GM04503 (cell line): ENCODE data around the gene GTF3C1.
"Not testable (repeated sequence)": the region's sequence is repeated elsewhere in the genome, so short reads cannot be mapped to it uniquely, and the experiment has no call there.

Experiments
- DNase-seq: peaks from one replicate; pipeline ENCODE4 v3.0.0-alpha.2; 2012; ENCODE audit warnings: low read depth

Gene GTF3C1

DNA sequence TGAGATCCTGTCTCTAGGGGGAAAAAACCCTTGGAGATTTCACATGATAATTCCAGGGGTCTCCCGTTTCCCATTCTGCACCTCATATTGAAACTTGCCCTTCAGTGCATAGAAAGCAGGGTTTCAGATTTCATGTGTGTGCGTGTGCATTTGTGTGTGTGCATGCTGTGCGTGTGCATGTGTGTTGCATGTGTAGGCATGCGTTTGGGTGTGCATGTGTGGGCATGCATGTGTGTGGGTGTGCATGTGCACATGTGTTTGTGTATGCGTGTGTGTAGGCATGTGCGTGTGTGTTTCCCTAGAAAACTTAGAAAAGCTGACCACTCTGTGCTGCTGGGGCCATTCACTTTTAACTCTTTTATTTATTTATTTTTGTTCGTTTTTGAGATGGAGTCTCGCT lies 107.7 kb downstream of the GTF3C1 start:
- DNase-seq: no peak

DNA sequence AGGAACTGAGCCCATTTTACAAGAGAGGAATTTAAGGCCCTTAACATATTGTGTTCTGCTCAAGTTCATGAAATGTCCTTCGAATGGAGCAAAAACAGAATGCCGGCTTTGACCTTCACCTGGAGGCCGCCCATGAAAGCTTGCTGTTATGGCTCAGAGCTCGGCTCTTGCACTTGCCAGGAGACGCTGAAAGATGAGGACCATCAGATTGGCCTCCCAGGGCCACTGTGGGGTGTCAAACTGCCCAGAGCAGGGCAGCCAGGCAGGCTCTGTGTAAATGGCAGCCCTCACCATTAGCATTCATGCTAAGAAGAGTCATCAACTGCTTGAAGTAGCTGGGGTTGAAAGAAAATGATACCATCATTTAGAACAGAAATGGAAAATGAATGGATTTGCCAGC lies 108.4 kb downstream of the GTF3C1 start:
- DNase-seq: no peak

DNA sequence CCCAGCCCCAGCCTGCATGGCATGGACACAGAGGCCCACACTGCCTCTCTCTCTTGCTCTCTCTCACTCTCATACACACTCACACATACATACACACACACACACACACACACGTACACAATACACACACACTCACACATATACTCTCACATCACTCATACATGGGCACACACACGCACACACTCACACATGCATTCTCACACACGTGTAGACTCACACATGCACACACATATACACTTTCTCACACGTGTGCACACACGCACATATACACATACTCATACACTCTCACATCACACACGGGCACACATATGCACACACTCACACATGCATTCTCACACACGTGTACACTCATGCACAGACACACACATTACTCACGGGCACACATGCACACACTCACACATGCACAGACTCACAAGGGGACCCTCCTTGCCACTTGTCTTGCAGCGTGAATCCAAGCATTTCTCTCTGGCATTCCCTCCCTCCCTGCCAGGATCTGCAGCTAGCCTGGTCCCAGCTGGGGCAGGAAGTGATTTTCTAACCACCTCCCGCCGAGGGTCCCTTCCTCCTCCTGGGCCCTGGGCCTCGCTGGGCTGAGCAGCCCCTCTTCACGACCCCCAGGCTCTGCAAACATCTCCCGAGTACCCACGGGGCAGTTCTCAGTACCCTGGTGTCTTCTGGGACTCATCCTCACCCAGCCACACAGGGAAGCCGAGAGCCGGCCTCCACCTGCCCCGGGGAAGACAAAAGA lies 110.3 kb downstream of the GTF3C1 start:
- no peak for DNase-seq

DNA sequence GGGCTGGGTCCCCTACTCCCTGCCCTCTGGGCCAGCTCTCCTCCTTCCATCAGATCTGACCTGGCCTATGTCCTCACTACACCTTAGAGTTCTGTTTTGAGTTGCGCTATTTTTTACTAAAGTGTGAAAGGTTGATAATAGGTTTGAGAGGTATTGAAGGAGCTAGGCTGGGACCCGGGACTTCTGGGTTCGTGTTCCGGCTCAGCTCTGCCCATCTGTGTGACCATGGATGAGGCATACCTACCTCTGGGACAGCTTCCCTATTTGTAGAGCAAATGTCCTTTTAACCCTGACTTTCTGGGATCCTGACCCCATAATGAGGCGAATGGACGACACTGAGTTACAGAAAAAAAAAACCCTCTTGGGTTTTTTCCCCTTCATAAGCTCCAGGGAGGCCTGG lies 111.8 kb downstream of the GTF3C1 start:
- no peak for DNase-seq

DNA sequence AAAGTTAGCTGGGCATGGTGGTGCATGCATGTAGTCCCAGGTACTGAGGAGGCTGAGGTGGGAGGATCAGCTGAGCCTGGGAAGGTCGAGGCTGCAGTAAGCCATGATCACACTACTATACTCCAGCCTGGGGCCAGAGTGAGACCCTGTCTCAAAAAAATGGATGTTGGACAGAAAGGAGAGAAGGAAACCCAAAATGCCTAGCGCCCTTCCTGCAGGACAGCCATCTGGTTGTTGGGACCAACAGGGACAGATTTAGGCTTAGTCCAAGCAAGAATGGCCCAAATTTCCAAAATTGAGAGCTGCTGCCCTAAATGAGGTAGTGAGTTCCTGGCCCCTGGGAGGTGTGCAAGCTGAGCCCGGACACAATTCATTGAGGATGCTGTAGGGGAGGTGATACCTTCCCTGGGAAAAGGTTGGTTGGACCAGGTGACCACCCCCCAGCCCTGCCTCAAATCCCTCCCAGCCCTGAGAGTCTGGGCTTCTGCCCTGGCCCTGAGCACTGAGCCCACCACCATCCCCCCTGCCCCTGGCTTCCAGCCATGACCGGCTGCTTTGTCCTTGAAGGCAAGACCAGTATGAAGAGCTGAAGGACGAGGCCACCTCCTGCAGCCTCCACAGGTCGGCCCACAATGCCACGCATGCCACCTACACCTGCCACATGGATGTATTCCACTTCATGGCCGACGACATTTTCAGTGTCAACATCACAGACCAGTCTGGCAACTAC lies 112.6 kb downstream of the GTF3C1 start:
- DNase-seq: no peak

DNA sequence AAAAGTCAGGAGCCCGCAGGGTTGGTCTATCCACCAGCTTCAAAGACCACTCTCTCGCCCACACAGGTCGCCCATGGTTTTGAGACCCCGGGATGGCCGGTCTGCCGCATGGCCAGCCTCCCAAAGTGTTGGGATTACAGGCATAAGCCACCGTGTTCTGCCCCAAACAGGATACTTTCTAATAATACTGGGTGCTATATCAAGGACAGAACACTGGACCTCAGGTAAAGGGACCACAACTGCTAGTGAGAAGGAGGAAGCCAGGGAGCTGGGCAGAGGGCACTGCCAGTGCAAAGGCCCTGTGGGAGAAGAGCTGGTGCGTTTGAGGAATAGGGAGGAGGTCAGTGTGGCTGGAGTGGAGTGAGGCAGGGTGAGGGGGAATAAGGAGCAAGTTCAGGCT lies 113.6 kb downstream of the GTF3C1 start:
- DNase-seq: no peak

DNA sequence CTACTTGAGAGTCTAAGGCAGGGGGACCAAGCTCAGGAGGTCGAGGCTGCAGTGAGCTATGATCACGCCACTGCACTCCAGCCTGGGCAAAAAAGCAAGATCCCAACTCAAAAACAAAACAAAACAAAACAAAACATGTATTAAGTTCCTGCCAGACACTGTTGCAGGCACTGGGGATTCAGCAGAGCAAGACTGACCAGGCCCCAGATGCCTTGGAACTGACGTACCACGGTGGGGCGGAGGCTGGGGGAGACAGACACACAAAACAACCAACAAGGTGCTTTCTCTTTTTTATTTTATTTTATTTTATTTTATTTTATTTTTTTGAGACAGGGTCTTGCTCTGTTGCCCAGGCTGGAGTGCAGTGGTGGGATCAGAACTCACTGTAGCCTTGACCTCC lies 114.6 kb downstream of the GTF3C1 start:
- not testable (repeated sequence) for DNase-seq

DNA sequence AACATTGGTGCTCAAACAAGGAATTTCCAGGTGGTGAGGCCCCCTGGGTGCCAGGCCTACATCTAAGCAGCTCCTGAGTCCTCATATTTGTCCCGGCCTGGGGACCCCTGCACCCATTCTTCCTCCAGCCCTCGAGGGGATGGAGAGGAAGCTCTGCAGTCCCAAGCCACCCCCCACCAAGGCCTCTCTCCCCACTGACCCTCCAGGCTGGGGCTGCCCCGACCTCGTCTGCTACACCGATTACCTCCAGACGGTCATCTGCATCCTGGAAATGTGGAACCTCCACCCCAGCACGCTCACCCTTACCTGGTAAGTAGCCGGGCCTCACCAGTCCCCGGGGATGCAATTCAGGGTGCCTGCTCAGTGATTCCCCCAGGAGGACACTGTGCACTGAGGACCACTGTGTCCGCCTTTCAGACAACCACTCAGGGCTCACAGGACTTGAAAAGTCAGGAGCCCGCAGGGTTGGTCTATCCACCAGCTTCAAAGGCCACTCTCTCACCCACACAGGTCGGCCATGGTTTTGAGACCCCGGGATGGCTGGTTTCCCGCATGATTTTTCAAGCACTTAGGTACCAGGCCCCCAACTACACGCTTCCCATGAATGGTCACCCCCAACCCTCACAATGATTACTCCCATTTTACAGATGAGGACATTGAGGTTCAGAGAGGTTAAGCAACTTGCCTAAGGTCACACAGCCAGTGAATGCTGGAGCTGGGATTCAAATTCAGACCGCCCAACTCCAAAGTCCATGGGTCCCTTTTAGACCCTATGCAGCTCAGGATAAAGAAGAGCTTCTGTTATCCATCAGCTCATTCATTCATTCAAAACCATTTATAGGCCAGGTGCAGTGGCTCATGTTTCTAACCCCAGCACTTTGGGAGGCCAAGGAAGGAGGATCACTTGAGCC lies 115.3 kb downstream of the GTF3C1 start:
- DNase-seq: no peak

DNA sequence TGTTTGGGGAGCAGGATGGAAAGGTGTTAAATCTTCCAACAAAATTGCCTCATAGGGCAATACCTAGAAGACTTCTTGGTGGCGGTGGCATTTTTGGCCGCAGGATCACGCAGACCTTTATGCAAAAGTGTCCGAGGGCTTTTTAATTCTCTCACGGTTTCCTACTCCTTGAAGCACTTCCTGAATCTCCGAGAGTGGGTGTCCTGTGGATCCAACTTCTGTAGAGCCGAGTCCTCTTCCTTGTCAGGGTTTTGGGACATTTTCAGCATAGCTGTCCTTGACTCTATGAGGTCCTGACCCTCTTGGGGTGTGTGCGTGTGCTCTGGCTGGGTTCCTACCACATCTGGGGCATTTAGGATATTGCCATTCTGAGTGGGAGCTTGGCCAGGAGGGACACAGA lies 116.1 kb downstream of the GTF3C1 start:
- no peak for DNase-seq

DNA sequence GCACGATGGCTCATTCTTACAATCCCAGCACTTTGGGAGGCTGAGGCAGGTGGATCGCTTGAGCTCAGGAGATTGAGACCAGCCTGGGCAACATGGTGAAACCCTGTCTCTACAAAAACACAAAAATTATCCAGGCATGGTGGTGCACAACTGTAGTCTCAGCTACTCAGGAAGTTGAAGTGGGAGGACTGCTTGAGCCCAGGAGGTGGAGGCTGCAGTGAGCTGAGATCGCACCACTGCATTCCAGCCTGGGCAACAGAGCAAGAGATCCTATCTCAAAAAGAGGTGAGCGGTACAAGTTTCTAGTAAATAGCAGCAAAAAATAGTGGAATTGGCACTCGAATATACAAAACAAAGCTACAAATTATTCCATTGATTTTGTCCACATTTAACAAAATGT lies 116.5 kb downstream of the GTF3C1 start:
- not testable (repeated sequence) for DNase-seq

DNA sequence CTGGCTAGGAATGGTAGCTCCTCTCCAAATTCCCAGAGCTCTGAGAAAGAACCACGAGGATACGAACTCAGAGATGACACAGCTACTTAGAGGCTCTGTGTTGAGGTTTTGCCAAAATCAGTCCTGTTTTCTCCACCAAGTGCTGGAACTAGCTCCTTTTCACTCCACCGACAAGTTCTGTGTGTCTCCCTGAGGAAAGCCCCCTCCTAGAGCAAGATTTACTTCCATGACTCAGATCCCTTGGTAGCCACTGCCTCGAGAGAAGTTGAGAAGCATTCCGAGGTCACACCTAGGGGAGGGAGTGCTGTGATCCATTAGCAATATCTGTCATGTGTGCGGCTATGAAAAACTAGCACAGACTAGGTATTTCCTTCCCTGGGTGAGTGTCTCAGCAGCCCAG lies 117.2 kb downstream of the GTF3C1 start:
- peak; percentile 52 for DNase-seq

DNA sequence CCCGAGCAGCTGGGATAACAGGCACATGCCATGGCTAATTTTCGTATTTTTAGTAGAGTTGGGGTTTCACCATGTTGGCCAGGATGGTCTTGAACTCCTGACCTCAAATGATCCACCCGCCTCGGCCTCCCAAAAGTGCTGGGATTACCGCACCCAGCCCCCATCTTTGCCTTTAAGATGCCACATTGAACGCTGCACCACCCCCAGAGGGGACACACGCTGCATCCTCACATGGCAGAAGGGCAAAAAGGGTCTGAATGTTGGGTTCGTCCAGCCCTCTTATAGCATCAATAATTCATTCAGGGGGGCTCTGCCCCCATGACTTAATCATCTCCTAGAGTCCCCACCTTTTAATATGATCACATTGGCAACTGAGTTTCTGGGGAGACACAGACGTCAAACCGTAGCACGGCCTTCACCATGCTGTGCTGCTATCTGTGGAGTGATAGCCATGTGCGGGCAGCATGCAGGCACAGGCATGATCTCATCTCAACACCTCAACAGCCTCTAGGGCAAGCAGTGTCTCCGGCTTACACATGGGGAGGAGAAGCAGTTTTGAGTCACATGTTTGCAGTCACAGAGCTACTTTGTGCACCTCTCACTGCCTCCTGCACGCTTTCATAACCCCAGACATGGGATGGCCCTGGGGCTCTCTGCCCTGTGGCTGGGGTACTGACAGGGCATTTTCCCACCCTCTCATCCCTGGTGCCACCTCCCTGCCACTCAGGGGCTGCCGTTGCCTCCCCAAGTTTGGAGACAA lies 117.8 kb downstream of the GTF3C1 start:
- DNase-seq: no peak

DNA sequence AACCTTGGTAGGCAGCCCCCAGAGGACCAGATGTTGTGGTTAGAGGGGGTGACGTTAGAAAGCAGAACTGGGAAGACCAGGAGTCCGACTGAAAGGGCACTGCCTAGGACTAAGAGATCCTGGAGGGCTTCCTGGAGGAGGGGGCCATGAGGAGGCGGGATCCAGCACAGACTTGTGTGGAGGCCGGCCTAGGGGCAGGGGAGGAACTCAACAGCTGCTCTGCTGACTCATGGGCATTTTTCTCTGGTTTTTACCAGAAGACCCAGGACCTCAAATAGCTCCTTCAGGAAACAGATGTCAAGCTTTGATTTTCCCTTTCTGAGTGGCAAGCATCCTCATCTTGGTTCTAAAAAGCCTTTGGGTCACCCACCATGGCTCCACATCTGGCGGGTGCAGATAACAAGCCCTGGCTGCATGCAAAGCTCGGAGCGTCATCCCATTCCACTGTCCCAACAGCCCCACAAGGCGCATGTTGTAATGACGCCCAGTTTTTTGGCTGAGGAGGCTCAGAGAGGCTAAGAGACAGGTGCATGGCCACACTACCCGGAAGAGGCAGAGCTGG lies 118.7 kb downstream of the GTF3C1 start:
- DNase-seq: no peak

DNA sequence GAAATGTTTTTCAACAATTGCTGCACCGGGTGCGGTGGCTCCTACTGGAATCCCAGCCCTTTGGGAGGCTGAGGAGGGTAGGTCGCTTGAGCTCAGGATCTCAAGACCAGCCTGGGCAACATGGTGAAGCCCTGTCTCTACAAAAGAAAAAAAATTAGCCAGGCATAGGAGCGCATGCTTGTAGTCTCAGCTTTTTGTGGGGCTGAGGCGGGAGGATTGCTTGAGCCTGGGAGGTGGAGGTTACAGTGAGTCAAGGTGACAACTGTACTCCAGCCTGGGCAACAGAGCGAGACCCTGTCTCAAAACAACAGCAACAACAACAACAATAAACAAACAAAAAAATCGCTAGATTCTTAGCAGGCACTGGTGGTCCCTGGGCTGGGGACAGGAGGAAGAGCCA lies 119.2 kb downstream of the GTF3C1 start:
- no peak for DNase-seq

DNA sequence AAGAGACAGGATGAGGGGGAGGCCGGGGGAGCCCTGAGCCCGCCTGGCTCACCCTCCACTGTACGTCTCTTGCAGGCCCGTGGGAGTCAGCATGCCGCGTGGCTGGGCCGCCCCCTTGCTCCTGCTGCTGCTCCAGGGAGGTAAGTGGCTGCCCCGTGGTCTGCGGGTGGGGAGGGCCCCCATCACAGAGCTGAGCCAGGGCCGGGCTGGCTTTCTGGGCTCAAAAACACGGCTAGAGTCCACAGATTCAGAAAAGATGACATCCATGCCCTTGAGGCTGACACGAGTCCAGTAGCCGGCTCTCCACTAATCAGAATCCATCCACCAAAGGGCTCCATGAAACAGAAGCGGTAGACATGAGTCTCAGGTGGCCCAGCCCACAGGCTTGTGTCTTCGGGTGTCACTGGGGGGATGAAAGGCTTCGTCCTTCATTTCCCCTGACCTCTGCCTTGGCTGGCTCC lies 119.7 kb downstream of the GTF3C1 start:
- DNase-seq: no peak

DNA sequence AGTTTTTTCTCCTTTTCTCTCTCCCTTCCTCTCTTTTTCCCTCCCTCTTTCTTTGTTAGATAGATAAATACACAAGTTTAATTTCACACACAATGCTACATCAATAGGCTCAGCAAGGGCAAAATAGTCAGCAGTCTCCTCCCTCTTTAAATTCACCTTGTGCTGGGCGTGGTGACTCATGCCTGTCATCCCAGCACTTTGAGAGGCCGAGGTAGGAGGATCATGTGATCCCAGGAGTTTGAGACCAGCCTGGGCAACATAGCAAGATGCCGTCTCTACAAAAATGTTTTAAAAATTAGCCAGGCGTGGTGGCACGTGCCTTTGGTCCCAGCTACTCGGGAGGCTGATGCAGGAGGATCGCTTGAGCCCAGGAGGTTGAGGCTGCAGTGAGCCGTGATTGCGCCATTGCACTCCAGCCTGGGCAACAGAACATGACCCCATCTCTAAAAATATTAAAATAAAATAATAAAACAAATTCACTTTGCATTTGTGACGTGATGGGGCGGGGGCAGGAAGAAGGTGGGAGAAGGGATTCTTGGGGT lies 120.3 kb downstream of the GTF3C1 start:
- DNase-seq: no peak

DNA sequence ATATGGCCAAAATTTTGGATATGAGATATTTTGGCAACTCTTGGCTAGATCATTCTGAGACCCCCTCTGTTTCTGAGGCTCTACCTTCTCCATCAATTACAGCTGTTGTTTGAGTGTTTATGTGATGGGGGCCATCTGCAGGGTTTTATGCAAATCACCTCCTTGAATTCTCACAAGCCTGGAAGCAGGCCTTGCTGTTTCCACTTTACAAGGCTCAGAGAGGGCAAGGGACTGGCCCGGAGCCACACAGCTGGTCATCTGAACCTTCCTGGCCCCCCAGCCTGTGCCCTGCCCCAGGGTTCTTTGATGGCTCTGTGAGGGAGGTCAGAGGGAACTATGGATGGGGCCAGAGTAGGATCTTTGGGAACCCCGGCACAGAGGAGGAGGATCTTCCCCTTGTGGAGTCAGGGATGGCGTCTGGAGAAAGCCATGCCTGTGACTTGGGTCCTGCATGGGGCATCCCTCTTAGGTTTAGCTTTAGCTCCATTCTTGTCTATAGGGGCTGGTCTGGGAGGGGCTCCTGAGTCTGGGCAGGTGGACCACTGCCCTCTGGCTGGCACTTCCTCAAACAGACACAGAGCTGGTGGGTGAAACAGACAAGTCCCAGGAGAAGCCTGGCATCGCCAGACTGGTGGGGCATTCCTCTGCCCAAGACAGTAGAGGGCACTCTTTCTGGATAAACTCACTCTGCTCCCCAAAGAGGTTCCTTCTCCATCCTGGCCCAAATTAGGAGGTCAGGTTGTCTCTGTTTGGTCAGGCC lies 121.5 kb downstream of the GTF3C1 start:
- DNase-seq: no peak

DNA sequence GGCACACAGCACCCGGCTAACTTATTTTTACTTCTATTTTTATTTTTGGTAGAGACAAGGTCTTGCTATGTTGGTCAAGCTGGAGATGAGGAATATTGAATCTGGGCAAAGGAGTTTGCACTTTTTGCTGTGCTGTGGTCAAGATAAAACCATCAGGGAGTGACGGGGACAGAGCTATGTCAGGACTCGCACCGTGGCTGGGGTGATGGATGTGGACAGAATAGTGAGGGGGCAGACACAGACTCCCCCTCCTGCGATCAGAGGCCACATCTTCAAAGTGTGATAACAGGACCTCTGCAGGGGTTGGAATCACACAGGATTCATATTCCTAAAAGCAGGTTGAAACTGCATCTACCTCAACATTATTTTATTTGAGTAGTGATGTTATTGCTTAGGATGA lies 122.2 kb downstream of the GTF3C1 start:
- no peak for DNase-seq

DNA sequence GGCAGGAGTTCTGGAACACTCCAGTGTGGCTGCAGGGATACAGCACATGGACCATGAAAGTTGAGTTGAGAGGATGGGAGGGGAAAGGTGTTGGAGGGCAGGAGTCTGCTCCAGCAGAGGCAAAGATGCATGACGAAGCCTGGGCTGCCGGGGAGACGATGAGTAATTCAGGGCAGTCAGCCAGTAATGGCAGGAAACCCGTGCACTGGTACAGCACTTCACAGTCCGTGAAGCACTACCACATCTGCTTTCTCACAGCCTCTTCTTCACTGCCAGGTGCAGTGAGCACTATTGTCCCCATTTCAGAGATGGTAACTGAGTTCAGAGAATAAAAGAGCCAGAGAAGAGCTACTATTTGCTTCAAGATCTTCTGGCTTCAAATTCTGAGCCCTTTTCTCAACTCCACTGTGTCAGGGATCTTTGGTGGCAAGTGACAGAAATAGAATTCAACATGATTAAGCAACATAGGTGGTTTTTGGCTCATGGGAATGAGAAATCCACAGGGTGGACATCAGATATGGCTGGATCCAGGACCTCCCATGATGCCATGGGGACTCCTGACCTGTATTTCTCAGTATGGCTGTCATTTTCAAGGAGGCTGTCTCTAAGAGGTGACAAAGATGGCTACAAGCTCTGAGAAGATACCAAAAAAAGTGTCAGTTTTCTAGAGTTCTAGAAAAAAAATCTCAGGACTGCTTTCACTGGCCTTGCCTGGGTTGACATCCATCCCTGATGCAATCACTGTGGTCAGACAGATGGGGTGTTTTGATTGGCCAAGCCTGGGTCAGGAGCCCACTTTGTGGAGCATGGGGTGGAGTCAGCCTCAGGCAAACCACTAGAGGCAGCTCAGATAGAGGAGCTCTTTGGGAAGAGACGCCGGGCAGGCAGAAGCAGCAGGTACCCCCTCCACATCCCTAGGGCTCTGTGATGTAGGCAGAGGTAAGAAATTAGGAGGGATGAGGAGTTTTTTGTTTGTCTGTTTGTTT lies 123.0 kb downstream of the GTF3C1 start:
- DNase-seq: peak; percentile 64
